ENCODE results near the gene PLEKHG4B.
A peak's percentile ranks its signal among the peaks of the same experiment; 100 is the strongest.
"Not testable (repeated sequence)": the region's sequence is repeated elsewhere in the genome, so short reads cannot be mapped to it uniquely, and the experiment has no call there.

The PLEKHG4B gene

GRCh38 chr5:192691-192969, 100.7 kb downstream of the PLEKHG4B start:
- FAIRE-seq (no peak), DNase-seq (ENCODE audit: insufficient read length, low spot score) (no peak)
- TF ChIP-seq, protein P1, sequence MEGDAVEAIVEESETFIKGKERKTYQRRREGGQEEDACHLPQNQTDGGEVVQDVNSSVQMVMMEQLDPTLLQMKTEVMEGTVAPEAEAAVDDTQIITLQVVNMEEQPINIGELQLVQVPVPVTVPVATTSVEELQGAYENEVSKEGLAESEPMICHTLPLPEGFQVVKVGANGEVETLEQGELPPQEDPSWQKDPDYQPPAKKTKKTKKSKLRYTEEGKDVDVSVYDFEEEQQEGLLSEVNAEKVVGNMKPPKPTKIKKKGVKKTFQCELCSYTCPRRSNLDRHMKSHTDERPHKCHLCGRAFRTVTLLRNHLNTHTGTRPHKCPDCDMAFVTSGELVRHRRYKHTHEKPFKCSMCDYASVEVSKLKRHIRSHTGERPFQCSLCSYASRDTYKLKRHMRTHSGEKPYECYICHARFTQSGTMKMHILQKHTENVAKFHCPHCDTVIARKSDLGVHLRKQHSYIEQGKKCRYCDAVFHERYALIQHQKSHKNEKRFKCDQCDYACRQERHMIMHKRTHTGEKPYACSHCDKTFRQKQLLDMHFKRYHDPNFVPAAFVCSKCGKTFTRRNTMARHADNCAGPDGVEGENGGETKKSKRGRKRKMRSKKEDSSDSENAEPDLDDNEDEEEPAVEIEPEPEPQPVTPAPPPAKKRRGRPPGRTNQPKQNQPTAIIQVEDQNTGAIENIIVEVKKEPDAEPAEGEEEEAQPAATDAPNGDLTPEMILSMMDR (IDR thresholded peaks at IDR 0.05; ENCODE audit: insufficient read depth, missing control alignments), result no peak

DNA sequence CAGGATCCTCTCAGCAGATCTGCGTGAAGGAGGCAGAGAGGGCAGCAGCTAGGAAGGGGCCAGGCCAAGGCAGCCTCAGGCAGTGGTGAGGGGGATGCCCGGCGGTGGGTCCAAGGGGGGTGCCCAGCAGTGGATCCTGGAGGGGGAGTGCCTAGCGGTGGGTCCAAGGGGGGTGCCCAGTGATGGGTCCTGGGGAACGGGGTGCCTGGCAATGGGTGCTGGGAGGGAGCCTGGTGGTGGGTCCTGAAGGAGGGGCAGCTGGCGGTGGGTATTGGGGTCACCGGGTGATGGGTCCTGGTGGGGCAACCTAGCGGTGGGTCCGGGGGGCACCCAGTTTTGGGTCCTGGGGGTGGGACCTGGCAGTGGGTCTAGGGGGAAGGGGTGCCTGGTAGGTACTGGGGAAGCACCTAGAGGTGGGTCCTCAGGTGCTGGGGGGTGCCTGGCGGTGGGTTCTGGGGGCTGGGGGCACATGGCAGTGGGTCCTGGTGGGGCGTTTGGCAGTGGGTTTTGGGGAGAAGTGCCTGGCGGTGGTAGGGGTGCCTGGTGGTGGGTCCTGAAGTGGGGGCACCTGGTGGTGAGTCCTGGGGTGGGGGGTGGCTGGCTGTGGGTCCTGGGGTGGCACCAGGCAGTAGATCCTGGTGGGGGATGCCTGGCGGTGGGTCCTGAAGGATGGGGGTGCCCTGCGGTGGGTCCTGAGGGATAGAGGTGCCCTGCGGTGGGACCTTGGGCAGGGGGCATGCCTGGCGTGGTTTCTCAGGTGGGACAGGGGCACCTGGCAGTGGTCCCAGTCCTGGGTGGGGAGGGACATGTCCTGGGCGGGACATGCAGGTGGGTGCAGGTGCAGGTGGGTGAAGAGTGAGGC, 101.2 kb downstream of the PLEKHG4B start:
- TF ChIP-seq, protein P1 (IDR thresholded peaks at IDR 0.05; ENCODE audit: insufficient read depth, missing control alignments), result no peak
- DNase-seq (ENCODE audit: insufficient read length, low spot score) (no peak), FAIRE-seq (no peak)

DNA sequence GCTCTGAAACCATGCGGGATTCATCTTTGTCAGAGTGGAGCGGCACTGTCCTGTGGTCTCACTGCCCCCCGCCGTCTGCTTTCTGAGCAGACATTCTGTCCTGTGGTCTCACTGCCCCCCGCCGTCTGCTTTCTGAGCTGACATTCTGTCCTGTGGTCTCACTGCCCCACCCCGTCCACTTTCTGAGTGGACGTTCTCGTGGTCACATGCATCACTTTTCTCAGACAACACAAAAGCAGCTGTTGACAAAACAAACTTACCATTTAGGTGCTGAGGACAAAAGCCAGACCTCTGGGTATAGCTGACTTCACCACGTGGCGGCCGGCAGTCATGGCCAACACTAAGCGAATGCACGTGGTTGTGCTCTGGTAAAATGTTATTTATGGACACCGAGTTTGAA, 102.1 kb downstream of the PLEKHG4B start:
- TF ChIP-seq, protein P1 (IDR thresholded peaks at IDR 0.05; ENCODE audit: insufficient read depth, missing control alignments), result no peak
- FAIRE-seq, result no peak
- no peak for DNase-seq (ENCODE audit: insufficient read length, low spot score)

- no peak for DNase-seq (ENCODE audit: insufficient read length, low spot score)
- TF ChIP-seq, protein P1 (IDR thresholded peaks at IDR 0.05; ENCODE audit: insufficient read depth, missing control alignments), result no peak
- no peak for FAIRE-seq
Observed at GRCh38 chr5:194603-195209, 102.7 kb downstream of the PLEKHG4B start.

DNA sequence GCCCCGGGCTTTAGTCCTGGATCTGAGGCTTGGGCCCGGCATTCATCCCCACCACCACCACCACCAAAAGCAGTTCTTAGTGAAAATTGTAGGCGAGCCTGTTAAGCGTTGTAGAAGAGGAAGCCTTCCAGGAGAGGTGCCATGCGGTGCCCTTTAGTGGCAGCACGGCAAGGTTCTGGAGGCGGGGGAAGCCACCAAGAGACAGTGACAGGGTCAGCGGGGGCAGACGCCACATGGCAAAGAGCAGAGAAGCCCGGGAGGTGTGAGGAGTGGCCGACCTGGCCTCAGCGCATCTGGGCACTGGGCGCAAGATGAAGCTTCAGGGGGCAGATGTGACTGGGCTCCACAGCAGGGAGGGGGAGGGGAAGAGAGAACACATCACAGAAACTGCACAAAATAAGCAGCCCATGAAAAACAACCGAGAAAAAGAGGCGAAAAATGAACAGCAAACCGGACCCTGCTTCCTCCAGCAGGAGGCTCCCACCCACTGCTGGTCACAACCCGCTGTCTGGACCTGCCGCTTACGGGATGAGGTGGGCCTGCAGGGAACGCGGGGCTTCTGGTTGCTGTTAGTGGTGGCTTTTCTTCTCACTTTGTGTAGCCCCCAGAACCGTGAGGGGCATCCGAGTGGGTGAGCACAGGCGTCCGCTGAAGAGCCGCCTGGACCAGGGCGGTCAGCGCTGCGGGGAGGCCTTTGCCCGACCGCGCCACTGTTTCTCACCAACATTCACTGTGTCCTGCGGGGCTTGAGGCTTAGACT, 103.6 kb downstream of the PLEKHG4B start:
- FAIRE-seq (no peak), DNase-seq (ENCODE audit: insufficient read length, low spot score) (no peak)
- TF ChIP-seq, protein P1 (IDR thresholded peaks at IDR 0.05; ENCODE audit: insufficient read depth, missing control alignments), result peak; percentile 23

GRCh38 chr5:196350-196749, 104.4 kb downstream of the PLEKHG4B start:
- no peak for DNase-seq (ENCODE audit: insufficient read length, low spot score)
- TF ChIP-seq, protein P1 (IDR thresholded peaks at IDR 0.05; ENCODE audit: insufficient read depth, missing control alignments), result no peak

GRCh38 chr5:197031-197430, 105.1 kb downstream of the PLEKHG4B start:
- FAIRE-seq; DNase-seq (ENCODE audit: insufficient read length, low spot score): not testable (repeated sequence)

More at GRCh38 chr5:196350-196749, 104.4 kb downstream of the PLEKHG4B start:
- FAIRE-seq, result no peak

Data from D721Med (cell line).